GM19452 (cell line): Measurements from ENCODE around the gene GOLGA6L22.
"Not testable (repeated sequence)": the region's sequence is repeated elsewhere in the genome, so short reads cannot be mapped to it uniquely, and the experiment has no call there.

Experiments used
- ATAC-seq: cut with Tn5 transposase; IDR thresholded peaks from one replicate; pipeline ENCODE4 v1.9.1; 2021; ENCODE audit not compliant: unreplicated experiment

Gene GOLGA6L22

DNA sequence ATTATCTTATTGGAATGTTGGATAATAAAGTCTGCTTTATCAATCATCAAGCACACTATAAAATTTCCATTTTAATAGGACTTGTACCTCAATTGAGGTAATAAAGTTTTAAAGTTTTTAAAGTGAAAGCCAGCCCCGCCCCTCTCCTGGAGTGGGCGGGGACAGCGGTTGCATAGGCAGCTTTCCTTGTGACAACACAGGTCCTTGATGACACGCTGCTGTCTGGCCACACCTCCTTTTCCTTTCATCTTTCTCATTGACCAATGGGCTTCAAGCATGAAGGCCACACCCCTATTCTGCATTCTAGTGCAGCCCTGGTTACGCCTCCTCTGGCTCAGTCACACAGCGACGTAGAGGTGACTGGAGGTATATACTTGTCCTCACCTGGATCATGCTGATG lies at the start of gene GOLGA6L22:
Gene GOLGA6L22, plus strand, starts transcription at position 301 of the 400 bp plus-strand sequence. Its CDS starts 91 bp downstream, at position 392.
- ATAC-seq: not testable (repeated sequence)

DNA sequence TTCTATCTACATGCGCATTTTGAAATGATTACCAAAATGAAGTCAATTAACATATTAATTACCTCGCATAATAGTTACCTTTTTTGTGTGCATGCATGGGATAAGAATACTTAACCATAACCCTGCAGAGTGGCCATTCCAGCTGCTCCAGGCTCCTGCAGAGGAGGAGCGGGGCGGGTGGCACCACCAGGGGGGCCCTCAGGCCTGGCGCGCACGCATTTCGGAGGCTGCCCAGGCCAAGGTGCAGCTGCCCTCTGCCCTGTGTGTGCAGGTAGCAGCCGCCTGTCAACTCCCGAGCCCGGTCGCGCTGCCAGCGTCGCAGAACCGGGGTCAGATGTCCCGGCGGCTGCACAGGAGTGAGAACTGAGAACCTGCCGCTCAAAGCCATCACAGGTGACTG lies 41.4 kb upstream of the GOLGA6L22 start:
- ATAC-seq: not testable (repeated sequence)

DNA sequence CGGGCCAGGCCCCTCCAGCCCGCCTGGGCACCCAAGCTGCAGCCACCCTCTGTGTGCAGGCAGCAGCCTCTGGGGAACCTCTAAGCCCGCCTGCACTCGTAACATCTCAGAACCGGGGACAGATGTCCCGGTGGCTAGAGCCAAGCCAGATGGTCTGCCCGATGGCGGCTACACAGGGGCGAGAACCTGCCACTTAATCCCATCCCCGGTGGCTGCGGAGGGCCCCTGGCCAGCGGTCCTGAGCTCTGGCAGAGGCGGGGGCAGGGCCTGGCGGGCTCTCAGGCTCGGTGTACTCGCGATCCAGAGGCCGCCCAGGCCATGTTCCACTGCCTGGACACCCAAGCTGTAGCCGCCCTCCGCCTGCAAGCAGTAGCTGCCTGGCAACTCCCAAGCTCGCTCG lies 40.9 kb upstream of the GOLGA6L22 start:
- not testable (repeated sequence) for ATAC-seq

DNA sequence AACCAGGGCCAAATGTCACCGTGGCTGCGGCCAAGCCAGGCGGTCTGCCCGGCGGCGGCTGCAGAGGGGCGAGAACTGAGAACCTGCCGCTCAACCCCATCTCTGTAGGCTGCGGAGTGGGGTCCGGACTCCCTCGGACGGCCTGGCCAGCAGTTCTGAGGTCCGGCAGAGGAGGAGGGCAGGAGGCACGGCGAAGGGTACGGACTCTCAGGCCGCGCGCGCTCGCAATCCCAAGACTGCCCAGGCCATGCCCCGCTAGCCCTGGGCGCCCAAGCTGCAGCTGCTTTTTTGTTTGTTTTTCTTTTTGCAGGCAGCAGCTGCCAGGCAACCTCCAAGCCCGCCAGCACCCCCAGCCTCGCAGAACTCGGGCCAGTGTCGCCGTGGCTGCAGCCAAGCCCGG lies 40.5 kb upstream of the GOLGA6L22 start:
- not testable (repeated sequence) for ATAC-seq

DNA sequence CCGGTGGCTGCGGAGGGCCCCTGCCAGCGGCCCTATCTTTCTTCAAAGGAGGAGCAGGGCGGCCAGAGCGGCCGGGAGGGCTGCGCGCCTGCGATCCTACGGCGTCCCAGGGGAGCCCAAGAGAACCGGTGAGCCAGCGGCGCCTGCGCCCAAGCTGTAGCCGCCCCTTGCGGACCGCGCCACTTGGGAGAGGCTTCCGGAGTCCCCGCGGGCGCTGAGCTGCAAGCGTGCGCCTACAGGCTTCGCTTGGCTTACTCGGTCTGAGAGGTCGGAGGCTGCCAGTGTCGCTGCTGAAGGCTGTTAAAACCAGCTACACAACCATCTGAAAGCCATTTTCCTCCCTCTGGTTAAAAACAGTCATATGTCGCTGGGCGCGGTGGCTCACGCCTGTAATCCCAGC lies 40.0 kb upstream of the GOLGA6L22 start:
- ATAC-seq: not testable (repeated sequence)

DNA sequence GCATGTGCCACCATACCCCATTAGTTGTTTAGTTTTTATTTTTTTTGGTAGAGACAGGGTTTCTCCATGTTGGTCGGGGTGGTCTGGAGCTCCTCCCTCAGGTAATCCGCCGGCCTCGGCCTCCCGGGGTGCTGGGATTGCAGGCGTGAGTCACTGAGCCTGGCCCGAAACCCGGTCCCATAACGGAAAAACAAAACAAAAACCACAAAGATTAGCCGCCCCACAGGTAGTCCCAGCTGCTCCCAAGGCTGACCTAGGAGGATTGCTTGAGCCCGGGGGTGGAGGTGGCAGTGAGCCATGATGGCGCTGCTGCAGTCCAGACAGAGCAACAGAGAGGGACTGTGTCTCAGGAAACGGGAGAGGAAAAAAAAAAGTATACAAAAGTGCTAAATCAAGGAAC lies 38.4 kb upstream of the GOLGA6L22 start:
- not testable (repeated sequence) for ATAC-seq

DNA sequence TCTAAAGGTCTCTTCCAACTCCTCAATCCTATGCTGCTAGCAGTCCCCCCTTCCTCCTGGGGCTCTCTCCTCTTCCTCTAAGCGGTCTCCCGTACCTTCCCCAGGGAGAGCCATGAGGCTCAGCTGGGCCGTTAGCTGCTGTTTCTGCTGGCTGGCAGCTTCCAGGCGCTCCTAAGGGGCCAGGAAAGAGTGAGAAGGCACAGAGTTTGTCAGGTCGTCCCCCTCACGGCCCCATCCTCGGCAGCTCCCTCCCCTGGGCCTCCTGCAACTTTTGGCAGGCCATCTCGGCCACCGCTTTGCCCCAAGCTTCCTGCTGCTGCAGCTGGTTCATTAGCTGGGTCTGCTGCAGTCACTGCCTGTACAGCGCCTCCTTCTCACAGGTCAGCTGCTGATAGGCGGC lies 29.3 kb upstream of the GOLGA6L22 start:
- ATAC-seq: not testable (repeated sequence)

DNA sequence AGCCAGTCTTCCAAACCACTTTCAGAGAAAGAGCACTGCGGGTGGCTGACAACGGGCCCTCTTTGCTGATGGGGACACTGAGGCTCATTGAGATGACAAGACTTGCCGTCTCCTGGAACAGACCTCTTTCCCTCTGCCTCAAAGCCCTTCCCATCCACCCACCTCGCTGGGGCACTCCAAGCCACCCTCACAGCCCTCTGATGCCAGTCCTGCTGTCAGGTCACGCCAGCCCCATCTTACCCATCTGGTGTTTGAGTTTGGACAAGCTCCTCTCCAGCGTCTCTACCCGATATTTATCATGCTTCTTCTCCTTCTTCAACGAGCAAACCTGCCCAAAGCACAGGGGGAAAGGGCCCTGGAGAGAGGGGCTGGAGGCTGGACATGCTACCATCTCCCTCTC lies 27.0 kb upstream of the GOLGA6L22 start:
- ATAC-seq: not testable (repeated sequence)

DNA sequence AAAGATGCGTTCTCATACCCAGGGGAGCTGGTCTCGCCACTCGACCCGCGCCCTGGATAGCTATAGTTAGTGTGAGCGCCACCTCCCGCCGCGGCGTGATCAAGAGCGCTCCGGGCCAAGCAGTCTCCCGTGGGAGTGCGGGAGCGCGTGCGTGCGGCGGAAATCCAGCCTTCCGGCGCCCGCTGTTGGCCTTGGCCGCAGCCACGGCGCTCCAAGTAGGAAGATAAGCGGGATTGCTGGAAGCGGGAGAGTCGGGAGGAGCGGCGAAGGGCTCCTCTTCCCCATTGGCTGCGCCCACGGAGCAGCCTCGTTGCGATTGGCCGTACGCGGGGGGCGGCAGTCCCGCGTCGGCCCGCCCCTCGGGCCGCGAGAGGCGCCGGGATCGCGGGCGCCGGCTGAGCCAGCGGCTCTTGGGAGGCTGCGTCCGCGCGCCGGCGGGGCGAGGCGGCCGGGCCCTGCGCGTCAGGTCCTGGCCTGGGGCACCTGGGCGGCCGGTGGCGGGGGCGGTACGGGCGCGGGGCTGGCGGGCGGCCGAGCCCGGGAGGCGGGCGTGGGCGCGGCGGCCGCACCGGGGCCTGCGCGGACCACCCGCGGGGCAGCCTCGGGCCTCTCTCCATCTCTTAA lies 35.9 kb downstream of the GOLGA6L22 start:
- not testable (repeated sequence) for ATAC-seq

DNA sequence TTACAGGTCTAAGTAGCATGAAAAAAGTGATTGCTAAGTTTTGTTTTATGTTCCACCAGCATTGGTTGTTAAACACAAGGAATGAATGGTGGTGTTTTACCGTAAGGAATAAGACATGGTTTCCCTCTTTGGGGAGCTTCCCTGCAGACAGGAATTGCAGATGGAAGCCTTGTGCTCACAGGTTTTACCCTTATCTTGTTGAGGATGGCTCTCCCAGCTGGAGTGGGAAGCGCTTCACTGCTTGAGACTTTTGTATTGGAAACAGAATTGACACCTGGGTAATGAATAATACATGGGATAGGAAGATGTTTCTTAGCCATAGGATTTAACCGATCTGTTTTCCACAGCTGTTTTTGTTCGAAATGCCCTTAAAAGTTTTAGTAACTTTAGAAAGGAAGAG lies 38.5 kb downstream of the GOLGA6L22 start:
- ATAC-seq: not testable (repeated sequence)

GRCh38 chr15:22498220-22498925 lies 39.7 kb downstream of the GOLGA6L22 start:
- not testable (repeated sequence) for ATAC-seq

DNA sequence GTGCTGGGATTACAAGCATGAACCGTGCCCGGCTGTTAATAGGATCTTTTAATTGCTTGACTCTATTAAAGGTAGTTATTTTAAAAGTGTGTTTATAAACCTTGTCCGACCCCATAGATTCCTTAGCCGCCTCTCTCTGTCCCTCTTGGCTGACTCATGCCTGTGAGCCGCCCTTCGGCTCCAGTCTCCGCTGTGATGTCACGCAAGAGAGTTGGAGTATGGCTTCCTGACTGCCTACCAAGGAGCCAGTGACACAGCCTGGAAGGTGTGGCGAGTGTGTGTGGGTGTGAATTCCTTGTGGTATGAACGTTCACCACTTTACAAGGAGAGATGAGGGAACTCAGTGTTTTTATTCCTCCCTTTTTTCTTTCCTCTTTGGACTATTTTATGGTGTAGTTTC lies 43.6 kb downstream of the GOLGA6L22 start:
- not testable (repeated sequence) for ATAC-seq

GRCh38 chr15:22506959-22507358 lies 48.3 kb downstream of the GOLGA6L22 start:
- ATAC-seq: not testable (repeated sequence)

DNA sequence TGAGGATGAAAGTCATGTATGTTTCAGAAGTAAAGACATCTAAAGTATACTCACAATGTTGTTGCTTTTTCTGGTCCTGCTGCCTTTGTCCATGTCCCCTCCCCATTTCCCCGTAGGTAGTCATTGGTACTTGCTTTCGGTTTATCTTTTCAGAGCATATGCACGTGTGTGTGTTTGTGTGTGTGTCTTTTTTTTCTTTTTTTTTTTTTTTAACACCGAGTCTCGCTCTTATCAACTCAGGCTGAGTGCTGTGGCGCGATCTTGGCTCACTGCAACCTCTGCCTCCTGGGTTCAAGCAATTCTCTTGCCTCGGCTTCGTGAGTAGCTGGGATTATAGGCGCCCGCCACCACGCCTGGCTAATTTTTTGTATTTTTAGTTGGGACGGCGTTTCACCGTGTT lies 57.4 kb downstream of the GOLGA6L22 start:
- ATAC-seq: not testable (repeated sequence)
